ENCODE measurements around the gene MPG.
"Not testable (repeated sequence)": the region's sequence is repeated elsewhere in the genome, so short reads cannot be mapped to it uniquely, and the experiment has no call there.

Gene MPG, protein sequence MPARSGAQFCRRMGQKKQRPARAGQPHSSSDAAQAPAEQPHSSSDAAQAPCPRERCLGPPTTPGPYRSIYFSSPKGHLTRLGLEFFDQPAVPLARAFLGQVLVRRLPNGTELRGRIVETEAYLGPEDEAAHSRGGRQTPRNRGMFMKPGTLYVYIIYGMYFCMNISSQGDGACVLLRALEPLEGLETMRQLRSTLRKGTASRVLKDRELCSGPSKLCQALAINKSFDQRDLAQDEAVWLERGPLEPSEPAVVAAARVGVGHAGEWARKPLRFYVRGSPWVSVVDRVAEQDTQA

DNA sequence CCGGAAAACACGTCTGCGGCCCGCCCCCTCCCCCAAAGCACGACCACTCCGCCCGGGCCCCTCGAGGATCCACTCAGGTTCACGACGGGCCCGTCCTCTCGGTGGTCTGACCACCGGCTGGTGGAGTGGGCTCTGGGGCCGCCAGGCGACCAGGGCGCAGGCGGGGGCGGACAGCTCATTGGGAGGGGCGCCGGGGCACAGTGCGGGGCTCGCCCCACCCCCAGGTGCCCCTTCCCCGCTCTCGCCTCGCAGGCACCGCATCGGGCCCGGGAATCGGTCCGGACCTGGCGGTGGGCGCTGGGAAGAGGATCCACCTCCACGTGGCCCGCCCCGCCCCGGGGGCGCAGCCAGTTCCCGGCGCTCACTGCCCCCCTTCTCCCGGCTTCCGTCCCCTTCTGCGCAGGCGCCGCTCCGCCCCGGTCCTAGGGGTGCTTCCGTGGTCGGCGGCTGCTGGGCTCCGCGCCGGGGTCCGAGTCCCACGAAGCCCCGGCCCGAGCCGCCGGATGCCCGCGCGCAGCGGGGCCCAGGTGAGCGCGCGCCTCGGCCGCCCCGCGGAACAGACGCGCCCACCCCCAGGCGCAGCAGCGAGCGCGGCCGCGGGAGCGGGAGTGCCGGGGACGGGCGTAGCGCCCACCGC lies at the start of gene MPG:
Gene MPG (plus strand): TSS at position 419 of the 637 bp plus-strand sequence. CDS start 85 bp downstream, at position 504.
- DNase-seq: peak; percentile 62

DNA sequence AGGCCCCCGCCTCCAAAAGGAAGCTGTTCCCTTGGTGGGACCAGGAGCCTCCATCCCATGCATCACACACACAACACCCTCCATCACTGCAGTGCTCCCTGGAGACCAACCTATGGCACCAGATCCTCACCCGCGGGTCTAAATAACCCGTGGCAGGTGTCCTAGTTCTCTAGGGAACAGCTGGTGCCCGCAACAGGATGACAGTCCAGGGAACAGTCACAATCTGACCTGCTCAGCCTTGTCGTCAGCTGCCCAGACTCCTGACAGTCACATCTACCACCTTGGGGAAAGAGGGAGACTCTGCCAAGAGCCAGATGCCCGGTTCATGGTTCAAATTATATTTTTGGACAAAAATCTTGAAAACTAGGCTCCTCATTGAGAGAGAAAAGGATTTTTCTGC lies 47.4 kb upstream of the MPG start:
- not testable (repeated sequence) for DNase-seq

DNA sequence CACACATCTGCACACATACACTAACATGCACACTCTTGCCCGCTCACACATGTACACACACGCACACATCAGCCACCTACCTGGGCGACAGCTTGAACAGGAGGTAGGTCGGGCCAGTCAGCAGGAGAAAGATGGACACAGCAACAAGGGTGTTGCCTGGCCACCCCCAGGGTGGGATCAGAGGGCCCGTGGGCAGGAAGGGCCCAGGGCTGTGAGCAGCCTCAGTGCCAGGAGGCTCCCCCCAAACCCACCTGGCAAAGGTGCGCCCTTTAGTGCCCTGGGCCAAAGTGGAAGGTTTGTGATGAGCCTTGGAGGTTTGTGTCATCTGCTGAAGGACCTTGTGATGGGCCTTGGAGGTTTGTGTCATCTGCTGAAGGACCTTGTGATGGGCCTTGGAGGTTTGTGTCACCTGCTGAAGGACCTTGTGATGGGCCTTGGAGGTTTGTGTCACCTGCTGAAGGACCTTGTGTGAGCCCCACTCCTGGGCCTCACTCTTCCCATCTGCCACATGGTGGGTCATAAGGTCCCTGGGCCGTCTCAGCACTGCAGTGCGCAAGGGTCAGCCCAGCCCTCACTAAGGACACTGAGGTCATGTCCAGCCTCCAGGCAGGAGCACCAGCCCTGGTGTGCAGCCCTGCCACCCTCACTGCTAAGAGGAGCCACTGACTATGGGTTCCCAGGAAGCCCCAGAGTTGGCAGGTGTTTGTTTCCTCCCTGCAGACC lies 44.7 kb upstream of the MPG start:
- DNase-seq: not testable (repeated sequence)

DNA sequence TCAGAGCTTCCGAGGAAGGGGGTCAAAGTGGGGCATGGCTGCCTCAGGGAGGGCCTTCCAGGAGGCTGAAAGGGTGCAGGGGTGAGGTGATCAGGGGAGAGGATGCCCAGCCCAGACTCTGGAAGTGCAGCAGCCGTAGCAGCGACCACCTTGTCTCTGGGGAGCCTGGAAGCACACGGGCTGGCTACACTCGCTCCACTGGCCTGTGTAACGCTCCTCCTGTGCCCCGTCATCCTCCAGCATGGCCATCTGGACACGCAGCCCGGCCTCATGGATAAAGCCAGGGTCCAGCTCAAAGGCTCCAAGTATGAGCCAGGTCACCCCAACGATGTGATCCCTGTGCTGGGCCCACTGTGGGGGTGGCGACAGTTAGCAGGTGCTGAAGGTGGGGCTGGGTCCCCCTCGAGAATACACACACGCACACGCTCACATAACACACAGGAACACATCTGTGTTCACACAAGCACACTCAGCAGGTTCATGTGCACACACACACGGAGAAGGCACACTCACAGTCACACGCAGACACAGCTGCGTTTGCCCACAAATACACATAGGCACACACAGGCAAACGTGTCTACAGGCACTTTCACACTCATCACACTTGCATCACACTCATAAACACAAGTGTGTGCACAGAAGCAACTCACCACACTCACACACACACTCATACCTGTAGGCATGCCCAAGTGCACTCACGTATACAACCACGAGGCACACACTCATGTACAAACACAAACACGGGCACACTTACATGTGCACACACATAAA lies 44.0 kb upstream of the MPG start:
- DNase-seq: no peak

DNA sequence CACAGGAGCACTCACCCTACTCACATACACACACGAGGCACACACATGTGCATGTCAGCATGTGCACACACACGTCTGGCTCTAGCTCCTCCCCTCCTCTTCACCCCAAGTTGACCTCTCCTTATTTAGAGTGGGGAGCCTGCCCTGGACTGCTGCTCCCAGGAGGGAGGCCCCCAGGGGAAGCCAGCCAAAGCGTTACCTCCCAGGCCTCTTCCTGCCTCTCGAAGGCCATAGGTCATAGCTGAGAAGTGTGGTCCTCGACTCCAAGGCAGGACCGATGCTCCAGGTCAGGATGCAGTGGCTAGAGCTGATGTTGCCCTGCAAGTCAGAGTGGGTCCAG lies 43.4 kb upstream of the MPG start:
- no peak for DNase-seq

DNA sequence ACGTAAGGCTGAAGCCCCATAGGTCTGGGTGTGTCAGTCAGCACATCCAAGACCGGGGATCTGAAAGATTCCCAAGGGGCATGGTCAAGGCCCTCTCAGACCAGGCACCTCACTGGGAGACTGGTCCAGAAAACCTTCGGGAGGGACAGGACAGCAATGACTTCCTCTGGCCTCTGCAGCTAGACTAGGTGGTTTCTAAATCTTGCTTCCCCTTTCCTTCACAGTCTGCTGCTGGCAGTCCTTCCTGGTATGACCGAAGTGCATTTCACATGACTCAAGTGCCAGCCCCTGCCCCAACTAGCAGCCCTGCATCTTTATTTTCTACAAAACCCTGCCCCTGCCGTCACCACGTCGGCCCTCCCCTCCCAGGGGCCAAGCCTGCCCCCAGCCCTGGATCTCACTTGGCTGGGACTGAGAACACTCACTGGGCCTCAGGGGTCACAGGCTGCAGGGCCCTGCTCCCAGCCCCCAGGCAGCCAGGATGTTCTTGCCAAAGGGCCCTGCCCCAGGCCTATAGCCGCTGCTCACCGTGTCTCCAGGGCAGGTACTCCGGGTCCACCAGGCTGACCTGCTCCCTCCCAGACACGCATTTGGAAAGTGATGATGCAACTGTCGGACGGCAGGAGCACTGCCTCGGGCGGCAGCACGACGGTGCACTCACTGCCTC lies 42.9 kb upstream of the MPG start:
- no peak for DNase-seq

DNA sequence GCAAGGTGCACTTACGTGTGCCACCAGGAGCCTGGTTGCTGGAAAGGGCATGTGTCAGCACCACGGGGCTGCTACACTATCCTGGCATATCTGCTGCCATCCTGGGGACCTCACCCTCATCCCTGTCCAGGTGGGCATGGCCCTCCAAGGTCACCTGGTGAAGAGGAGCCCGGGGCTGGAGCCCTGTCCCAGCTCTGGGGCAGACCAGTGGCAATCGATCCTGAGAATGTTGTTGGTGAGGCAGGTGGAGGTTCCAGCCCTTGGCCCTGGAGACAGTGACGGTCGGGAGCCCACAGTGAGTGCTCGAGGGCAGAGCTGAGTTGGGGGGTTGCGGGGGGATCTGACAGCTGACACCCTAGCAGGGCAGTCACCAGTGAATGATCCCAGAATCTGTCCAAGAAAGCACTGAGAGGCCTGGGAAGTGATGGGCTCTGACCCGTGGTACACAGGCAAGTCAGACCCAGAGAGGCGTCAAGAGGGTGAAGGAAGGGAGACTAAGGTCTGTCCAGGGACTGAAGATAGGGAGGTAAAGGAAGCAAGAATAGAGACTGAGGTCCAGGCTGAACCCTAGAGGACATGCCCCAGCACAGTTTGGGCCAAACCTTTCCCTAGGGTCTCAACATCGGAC lies 42.2 kb upstream of the MPG start:
- DNase-seq: no peak

DNA sequence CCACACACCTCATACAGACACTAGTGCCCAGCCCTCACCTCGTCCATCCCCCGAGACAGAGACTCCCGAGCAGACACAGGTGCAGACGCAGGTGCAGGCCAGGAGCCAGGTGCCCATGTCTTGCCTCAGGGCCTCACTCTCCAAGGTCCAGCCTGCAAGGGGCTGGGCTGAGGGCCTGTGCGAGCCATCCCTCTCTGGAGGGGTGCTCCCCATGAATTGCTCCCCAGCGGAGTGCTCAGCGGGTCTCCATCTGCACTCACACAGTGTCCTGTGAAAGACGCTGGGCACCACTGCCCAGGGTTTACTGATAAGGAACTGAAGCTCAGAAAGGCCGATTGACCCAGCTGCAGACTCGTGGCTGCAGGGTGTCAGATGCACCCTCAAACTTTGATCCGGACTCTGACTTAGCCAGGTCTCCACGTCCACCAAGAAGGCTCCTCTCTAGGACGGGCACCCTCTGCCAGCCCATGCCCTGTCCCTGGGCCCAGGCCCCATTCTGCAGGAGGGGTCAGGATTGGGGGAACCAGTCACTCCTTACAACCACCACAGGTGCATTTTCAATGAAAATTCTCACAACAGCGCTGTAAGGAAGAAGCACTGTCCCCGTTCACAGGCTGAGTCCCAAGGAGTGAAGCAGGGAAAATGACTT lies 41.6 kb upstream of the MPG start:
- no peak for DNase-seq

DNA sequence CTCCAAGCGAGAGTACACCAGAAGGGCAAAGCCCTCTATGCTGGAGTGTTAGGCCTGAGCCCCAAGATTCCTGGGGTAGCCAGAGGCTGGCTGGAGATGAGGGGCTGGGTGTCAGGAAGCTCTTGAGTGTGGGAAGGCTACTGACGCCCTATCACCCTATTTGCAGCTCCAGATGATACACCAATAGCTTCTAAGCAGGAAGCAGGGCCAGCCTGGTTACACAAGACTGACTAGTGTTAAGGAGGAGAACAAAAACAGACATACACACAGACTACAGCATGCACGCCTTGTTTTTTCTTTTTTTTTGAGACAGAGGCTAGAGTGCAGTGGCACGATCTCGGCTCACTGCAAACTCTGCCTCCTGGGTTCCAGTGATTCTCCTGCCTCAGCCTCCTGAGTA lies 40.5 kb upstream of the MPG start:
- no peak for DNase-seq

DNA sequence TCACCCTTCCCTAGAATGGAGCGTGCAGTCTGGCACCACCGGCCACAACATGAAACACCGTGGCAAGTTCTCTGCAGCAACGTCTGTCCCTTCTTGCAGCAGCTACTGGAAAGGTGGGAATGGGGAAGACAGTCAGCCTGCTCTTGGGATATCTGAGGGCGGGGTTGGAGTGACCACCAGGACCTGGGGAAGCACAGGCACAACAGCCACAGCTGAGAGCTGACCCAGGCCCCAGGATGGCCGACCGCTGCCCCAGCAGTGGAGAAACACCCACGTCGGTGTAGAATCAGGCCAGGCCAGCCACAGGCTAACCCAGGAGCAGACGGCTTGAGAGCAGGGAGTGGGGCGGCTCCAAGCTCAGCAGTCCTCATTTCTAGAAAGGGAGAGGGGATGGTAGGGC lies 39.8 kb upstream of the MPG start:
- DNase-seq: not testable (repeated sequence)

DNA sequence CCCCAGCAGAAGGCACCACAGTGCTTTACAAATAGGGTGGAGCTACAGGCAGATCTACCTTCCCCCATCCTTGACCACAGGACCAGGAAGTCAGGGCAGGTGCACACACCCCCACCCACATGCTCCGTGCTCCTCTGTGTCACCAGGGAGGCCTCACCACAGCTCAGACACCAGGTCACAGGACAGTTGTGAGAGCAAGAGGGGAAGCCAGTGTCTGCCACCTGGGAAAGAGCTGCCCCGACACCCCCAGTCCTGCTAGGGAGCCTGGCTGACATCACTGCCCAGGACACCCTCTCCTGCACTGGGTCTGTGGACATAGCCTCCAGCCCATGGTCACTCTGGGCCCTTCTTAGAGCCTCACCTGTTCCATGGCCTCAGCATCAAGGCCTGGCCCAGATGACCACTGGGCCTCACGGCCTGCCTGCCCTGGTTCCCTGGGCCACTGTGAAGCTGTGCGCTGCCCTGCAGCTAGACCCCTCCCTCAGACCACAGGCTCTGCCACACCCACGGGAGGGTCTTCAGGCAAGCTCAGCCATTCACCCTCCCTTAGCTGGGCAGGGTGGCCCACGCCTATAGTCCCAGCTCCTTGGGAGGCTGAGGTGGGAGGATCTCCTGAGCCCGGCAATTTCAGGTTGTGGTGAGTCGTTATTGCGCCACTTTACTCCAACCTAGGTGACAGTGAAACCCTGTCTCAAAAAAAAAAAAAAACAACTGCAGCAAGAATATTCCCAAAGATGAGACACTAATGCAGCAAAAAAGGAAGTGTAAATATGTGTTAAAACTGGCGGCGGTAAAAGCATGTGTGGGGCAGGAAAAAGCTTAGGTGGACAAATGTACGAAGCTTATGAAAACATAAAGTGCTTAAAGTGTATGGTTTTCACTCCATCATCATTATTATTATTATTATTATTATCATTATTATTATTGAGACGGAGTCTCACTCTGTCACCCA lies 38.8 kb upstream of the MPG start:
- DNase-seq: no peak

DNA sequence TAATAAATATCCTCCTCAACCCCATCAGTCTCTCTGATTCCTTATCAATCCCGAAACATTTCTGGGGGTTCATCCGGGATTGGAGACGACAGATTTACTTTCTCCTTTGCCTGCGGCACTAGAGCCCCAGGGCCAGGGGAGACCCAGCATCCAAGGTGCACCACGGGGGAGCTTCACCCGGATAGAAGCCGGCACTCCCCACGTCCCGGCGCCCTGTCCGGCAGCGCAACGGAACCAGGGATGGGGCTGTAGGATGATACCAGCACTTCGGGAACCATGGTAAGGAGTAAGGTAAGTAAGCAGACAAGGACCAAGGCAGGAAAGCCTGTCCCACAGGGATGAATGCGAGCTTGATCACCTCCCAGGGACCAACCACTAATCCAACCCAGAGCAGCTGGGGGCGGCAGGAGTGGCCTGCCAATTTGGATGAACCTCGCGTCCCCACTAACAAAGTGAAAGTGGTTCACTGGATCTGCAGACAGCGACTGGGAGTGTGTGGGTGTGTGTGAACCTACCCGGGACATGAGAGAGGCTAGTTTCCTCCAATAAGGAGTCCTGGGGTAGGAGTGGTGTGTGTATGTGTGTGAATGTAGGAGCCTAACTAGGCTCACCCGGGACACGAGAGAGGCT lies 36.5 kb upstream of the MPG start:
- no peak for DNase-seq

DNA sequence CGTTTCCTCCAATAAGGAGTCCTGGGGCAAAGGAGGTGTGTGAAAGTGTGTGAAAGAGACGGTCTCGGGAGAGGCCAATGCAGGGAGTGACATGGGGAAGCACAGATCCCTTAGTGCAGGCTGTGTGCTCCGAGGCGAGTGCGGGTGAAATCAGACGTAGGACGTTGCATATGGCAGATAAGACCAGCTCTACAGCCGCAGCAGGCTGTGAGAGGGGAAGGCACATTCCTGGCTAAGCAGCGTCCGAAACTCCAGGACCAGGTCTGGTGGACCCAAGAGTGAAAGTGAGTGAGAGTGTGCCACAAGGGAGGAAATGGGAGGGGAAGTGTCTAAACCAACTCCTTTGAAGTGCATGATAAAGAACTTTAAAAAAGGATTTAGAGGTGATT lies 36.0 kb upstream of the MPG start:
- DNase-seq: no peak

DNA sequence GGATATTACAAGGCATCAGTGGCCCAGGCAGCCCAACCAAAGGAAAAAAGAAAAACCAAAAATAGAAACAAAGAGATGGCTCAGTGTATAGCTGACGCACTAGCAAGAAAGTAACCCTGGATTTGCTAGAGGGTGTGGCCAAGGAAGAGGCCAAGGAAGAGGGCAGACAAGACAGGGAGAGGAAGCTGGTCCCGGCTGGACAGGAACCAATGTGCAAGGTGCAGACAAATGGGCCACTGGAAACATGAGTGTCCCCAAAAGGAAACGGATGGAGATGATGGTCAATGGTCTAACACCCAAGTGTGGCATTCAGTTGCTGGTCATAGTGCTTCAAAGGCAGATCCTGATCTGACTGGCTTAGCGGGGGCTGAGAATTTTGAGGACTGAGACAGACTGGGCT lies 35.3 kb upstream of the MPG start:
- no peak for DNase-seq

DNA sequence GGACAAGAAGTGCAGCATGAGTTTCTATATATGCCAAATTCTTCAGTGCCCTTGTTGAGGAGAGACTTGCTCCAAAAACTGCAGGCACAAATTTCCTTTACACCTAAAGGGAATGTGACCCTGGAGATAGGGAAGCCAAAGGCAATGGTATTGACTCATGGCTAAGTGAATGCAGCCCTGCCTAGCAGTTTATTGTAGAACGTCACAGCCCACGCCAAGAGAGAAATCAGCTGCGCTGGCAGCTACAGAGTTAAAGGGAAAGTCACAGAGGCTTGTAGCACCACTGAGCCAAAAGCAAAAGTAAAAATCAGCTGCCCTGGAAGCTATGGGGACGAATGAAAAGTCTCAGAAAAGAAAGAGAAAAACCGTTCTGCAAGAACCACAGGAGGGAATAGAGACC lies 34.7 kb upstream of the MPG start:
- no peak for DNase-seq

DNA sequence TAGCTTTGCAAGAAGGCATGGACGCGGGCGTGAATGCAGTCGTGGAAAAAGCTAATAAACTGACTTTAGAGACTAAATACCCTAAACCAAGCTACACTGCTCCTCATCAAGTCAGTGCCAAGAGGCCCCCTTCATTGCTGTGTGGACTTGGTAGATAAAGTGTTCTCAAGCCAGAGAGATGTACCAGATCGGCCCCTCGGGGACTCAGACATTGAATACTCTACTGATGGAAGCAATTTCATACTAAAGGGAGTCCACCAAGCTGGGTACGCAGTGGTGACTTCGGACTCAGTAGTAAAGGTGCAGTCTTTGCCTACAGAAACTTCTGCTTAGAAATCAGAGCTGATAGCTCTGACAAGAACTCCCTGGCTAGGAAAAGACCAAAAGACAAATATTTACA lies 33.4 kb upstream of the MPG start:
- DNase-seq: no peak

DNA sequence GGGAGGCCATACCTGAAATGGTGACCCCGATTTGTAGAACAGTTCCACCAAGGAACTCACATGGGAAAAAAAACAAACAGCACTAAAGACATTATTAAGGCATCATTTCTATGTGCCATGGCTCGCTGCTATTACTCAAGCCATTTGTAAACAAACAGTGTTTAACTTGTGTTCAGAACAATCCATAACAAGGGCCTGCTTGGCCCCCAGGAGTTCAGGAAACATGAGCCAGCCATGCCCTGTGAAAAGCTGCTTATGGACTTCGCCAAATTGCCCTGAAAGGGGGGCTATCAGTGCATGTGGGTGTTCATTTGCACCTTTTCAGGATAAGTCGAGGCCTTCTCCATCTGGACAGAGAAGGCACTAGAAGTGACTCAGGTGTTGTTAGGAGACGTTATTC lies 32.6 kb upstream of the MPG start:
- no peak for DNase-seq

DNA sequence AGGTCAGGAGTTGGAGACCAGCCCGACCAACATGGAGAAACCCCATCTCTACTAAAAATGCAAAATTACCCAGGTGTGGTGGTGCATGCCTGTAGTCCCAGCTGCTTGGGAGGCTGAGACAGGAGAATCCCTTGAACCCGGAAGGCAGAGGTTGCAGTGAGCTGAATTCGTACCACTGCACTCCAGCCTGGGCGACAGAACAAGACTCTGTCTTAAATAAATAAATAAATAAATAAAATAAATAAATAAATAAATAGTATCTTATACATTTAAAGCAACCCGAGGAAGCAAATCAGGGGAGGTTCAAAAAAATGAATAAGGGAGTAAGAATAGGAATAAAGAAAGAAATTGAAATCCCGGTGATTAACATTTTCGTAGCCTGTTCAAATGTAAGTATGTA lies 31.5 kb upstream of the MPG start:
- not testable (repeated sequence) for DNase-seq

DNA sequence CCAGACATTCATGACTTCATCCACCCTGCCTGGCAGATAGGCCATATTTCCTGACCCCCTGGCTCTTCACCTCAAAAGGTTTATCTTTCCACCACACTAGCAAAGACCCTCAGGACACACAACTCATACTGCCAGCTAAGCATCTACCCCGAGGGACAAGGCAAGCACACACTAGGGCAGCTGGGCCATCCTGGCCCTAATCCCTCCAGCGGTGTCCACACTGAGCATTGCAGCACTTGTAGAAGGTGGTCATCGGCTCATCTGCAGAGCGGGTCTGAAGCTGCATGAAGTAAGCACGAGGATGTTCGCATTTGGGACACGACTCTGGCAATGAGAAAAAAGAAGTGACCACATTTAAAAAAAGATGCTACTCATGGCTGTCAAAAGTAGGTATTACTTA lies 30.8 kb upstream of the MPG start:
- no peak for DNase-seq

Measured in NCI-H1092 treated with DMSO at 0.1 percent for 48 hours (cell line).